ENCODE results near the gene STAT5A. TPM values are rescaled to one million over a fixed set of nuclear protein-coding genes. Genes with fewer than 3 reads are reported as not detected.

Gene STAT5A
- total and polyA plus RNA-seq, 3 donors from 2014 or later, result 13.7 to 37.0 (median 27.8) TPM

DNA sequence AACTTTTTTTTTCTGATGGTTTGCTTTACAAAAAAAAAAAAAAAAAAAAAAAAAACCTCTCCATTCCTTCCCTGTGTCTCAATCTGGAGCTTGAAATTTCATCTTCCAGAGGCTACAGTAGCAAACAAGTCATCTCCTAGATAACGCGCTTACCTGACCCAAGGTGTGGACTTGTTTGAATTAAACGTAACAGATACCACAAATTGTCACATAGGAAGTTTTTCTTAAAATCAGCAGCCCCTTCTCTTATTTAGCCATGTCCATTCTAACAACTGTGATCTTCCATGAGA, 14.1 kb upstream of the STAT5A start:
- 53 to 79% methylated on average over 3 of the region's 3 CpGs for WGBS, 2 donors
- peaks cover 28% of the 10 kb centered on the region for H3K4me1 ChIP-seq

GRCh38 chr17:42274812-42275526, 13.3 kb upstream of the STAT5A start:
- Histone ChIP-seq H3K4me1 (peaks cover 22% of the 10 kb centered on the region), H3K27me3 (no peaks in the 10 kb centered on the region), H3K27ac (peak overlapping the region; percentile 78 to 97), H3K4me3 (peak overlapping the region; percentile 82 to 87), H3K36me3 (ENCODE audit: low read depth, missing control alignments) (no peaks in the 10 kb centered on the region), H3K9me3 (no peaks in the 10 kb centered on the region)
- no peak for DNase-seq
- TF ChIP-seq CTCF (IDR thresholded peaks at IDR 0.05) (no peak), POLR2A (IDR thresholded peaks at IDR 0.05) (no peak)
- intact Hi-C loops (cut with DNase I; ENCODE audit: low total_unique reads), result no loop called here
- 10 to 13% methylated on average over 13 of the region's 13 CpGs for WGBS, 2 donors

More for the DNA sequence above, 14.1 kb upstream of the STAT5A start:
- Histone ChIP-seq H3K36me3 (ENCODE audit: low read depth, missing control alignments) (no peaks in the 10 kb centered on the region), H3K27ac (peak overlapping the region in 1 of 2 donors; percentile 97), H3K27me3 (no peaks in the 10 kb centered on the region), H3K9me3 (no peaks in the 10 kb centered on the region), H3K4me3 (no peak overlapping the region)
- TF ChIP-seq POLR2A (IDR thresholded peaks at IDR 0.05) (no peak), CTCF (IDR thresholded peaks at IDR 0.05) (no peak)
- intact Hi-C loops (cut with DNase I; ENCODE audit: low total_unique reads), result no loop called here
- no peak for DNase-seq

DNA sequence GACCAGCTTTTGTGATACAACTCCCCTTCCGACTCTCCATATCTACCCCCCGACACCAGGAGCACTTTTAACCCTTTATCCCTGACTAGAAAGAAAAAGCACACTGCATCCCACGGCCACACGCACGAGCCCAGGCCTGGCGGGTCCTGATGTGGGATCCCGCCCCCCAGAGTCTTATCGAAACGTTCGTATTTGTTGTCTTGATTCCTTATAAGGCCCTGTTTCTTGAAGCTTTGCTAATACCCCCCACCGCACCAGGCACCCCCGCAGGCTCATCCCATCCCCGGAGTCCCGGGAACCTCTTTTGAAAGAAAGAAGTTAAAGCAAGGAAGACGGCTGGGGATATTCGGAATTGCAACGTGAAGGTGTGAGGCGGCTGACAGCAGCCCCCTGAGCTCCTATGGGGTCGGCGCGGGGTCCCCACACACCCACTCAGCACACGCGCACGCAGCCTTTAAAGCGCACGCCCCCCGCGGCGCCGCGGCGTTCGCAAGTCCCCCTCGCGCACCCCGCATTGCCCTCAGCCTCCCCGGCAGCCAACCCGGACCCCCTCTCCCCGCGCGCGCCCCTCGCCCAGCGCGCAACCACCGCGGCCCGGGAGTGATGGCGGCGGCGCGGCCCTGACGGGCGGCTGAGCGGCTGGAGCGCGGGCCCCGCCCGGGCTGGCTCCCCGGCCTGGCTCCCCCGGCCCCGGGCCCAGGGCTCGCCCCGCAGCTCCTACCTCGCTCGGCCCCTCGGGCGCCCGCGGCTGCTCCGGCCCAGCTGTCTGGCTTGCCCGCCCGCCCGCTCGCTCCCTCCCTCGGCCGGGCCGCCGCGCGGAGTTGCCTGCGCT, 12.6 kb upstream of the STAT5A start:
- TF ChIP-seq POLR2A (IDR thresholded peaks at IDR 0.05), result no peak
- TF ChIP-seq CTCF (IDR thresholded peaks at IDR 0.05), result no peak
- DNase-seq, result peak; percentile 64
- Histone ChIP-seq H3K27ac (peak overlapping the region; percentile 78 to 97), H3K4me3 (peak overlapping the region; percentile 82 to 87), H3K36me3 (ENCODE audit: low read depth, missing control alignments) (no peaks in the 10 kb centered on the region), H3K27me3 (no peaks in the 10 kb centered on the region), H3K4me1 (peaks cover 20% of the 10 kb centered on the region), H3K9me3 (no peaks in the 10 kb centered on the region)
- intact Hi-C loops (cut with DNase I; ENCODE audit: low total_unique reads), result no loop called here
- WGBS, 2 donors, result 0% methylated on average over 14 to 28 of the region's 82 CpGs

DNA sequence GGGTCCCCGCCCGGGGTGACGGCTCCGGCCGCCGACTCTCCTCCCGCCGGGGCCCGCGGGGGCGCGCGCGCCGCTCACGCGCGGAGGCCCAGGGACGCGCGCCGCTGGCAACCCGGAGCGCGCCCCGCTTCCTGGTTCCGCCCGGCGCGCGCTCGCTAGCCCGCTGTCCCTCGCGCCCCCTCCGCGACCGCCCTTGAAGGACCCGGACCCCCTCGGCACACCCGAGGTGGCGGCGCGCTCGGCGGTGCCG, 12.0 kb upstream of the STAT5A start, which contains the start of gene STAT5B:
Gene STAT5B (minus strand): TSS at position 33 of the 250 bp plus-strand sequence. CDS start 44,264 bp downstream, outside the sequence.
- no peak for TF ChIP-seq POLR2A (IDR thresholded peaks at IDR 0.05)
- TF ChIP-seq CTCF (IDR thresholded peaks at IDR 0.05), result no peak
- Histone ChIP-seq H3K27ac (peak within 1 kb of the TSS; percentile 88 to 97), H3K9me3 (no peaks in the 10 kb centered on the region), H3K4me3 (peak within 1 kb of the TSS; percentile 82 to 87), H3K4me1 (peaks cover 17% of the 10 kb centered on the region), H3K36me3 (ENCODE audit: low read depth, missing control alignments) (no peaks in the 10 kb centered on the region), H3K27me3 (no peaks in the 10 kb centered on the region)
- peak; percentile 75 for DNase-seq
- whole genome bisulfite sequencing, 2 donors, result 0% methylated on average over 7 to 28 of the region's 47 CpGs
- intact Hi-C loops (cut with DNase I; ENCODE audit: low total_unique reads), result no loop called here
